HG02759 (cell line): Measurements from ENCODE around the gene HTR6.

Experiments
- ATAC-seq: cut with Tn5 transposase; IDR thresholded peaks from one replicate; pipeline ENCODE4 v1.9.1; 2021; ENCODE audit warnings: mild to moderate bottlenecking, moderate library complexity; ENCODE audit not compliant: unreplicated experiment

The HTR6 gene

GRCh38 chr1:19685994-19686393 lies 21.3 kb downstream of the HTR6 start:
- no peak for ATAC-seq

- ATAC-seq = no peak
Observed at GRCh38 chr1:19687414-19687813, 22.7 kb downstream of the HTR6 start.

GRCh38 chr1:19688041-19688842 lies 23.6 kb downstream of the HTR6 start:
- no peak for ATAC-seq

GRCh38 chr1:19689085-19689757 lies 24.5 kb downstream of the HTR6 start:
- ATAC-seq = no peak

- no peak for ATAC-seq
Observed at GRCh38 chr1:19689856-19690255, 25.2 kb downstream of the HTR6 start.

GRCh38 chr1:19690342-19690741 lies 25.7 kb downstream of the HTR6 start:
- no peak for ATAC-seq

DNA sequence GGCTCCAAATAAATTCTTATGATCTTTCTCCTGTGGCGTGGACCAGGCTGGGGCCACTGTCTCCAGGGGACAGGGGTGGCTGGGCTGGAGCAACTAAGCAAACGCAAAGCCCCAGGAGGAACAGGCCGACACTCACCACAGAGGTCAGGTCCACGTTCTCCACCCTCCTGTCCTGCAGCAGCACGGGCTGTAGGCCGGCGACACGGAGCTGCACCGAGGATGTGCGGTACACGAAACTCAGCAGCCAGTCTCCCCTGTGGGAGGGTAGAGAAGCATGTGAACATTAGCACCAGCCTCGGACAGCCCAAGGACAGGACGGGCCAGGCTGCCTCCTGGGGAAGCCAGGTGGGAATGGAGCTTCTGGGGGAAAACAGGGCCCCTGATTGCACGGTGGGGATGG lies 29.6 kb downstream of the HTR6 start:
- no peak for ATAC-seq

DNA sequence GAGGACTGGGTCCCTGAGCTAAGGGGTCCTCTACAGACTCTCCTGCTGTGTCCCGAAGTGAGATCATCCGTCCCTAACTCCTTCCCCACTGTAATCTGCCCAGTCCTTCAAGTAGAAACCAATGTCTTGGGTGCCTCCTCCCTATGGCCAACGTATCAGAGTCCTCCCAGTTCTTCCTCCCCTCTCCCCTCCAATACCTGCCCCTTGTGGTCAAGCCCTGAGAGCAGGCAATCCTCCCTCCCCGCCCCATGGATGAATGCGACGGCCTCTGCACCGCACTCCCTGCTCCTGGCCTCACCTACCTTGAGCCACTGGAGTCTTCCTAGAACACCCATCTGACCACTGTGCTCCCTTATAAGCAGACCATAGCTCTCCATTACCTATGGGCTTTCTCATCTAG lies 31.1 kb downstream of the HTR6 start:
- ATAC-seq = no peak

DNA sequence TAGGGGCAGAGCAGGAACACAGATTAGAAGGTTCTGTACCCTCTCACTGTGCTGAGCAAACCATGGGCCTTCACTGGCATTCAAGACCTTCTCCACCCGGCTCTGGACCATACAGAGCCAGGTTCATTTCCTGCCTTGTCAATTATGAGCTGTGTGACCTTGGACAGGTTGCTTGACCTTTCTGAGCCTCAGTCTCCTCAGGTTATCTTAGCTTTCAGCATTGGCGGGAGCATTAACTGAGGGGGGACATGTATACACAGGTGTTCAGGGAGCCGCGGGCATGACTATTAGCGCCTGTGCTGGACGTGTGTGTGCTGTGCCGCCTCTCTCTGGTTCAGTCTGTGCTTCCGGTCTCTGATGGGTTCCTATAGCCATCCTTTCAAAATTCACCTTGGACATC lies 32.1 kb downstream of the HTR6 start:
- no peak for ATAC-seq

GRCh38 chr1:19698181-19698580 lies 33.5 kb downstream of the HTR6 start:
- ATAC-seq = no peak

- no peak for ATAC-seq
Observed at GRCh38 chr1:19700079-19700777, 35.6 kb downstream of the HTR6 start.

- ATAC-seq = no peak
Observed at GRCh38 chr1:19703280-19703679, 38.6 kb downstream of the HTR6 start.

DNA sequence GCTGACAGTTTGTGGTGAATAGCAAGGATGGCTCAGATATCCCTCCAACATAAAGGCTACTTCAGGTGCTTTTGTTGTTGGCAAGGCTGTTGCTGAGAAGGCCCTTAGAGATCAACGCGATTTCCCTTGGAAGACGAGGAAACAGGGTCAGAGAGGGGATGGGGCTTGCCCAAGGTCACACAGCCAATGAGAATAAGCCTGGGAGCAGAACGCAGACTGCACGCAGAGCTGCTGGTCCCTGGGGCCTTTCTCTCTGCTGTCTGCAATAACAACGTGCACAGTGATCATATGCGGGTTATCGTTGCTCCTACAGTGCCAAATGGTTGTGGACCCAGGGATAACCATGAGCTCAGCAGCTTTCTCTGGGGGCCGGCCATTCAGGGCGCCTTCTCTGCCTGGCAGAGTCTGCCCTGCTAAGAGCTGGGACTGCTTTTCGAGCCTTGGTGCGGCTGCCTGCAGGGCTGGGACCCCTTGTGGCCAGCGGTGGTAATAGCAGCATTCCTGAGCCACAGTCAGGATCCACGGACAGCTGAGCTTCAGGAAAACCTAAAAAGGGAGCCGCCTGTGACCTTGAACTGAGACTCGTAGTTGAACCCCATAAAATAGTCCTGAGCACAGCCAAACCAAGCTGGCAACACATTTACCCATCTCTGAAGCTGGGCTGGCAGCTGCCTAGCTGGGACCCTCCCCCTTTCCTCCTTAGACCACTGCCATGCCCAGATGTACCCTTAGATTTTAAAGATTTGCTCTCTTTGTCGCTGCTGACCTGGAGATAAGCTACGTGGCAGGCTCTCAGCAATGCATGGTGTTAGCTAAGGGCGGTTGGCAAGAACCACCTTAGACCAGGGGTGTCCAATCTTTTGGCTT lies 39.8 kb downstream of the HTR6 start:
- ATAC-seq = no peak

DNA sequence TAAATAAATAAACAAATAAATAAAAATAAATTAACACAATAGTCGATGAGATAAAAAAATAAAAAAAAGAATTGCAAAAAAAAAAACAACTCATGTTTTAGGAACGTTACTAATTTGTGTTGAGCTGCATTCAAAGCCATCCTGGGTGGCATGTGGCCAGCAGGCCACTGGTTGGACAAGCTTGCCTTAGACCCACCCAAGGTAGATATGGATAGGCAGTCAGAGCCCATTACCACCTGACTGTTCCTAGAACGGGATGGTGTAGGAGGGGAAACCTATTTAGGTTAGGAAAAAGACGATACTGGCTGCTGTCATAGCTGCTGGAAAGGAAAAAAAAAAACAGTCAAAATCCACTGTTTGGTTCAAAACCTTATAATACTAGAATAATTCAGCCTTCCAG lies 40.8 kb downstream of the HTR6 start:
- ATAC-seq = no peak

DNA sequence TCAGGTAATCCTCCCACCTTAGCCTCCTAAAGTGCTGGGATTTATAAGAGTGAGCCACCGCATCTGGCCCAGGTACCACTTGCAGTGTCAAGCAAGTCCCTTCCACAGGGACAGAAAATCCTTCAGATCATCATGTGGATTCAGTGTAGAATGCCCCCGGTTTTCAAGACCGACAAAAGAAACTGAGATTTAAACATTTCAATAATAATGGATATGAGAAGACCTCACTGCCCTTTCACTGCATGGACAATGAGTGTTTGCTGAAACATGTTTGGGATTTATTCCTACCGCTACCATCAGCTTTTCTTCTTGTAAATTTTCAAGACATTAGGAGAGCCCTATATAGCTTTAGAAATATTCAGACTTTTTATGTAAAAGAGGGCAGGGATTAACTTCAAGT lies 41.5 kb downstream of the HTR6 start:
- ATAC-seq = no peak

DNA sequence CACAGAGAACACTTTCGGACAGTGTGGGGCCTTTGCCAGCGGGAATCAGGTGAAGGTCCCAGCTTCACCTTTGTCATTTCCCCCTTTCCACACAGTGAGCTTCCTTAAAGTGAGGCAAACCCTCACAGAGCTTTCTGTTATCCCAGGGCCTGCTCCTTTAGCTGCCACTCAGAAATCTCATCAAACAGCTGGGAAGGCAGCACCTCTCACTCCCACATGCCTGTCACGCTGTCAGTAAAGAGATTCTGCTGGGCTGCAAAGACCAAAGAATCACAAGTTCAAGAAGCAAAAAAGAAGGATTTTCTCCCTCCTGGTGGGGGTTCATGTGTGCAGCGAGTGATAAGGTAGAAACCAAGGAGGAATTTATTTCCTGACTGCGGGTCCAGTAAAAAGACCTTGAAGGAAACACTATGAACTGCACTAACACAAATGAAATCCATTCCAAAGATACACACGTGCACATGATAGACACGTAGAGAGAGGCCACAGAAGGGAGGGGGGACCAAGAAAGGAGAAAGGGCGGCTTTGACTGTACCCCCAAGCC lies 44.0 kb downstream of the HTR6 start:
- ATAC-seq = no peak

DNA sequence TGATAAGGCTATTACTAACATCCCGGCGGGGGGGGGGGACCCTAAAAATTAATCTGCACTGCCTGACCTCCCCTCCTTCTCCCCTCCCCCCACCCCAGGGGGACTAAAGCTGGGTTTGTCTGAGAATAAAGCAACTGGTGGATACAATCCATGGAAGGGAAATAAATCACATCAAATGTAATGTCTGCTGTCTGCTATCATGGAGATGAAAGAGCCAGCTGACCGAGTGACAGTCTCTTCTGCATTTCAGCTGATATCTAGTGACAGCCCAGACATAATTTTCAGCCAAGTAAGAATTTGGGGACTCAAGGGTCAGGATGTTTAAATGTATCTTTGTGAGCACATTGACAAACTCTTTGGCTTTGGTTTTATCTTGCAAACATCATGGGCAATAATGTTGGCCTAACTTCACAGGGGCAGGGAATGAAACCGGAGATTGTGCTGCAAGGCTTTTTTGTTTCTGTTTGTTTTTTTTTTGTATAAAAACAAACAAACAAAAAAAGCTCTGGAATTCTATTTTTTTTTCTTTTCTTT lies 44.7 kb downstream of the HTR6 start:
- ATAC-seq = no peak

GRCh38 chr1:19710825-19711611 lies 46.3 kb downstream of the HTR6 start:
- ATAC-seq = peak; percentile 50

DNA sequence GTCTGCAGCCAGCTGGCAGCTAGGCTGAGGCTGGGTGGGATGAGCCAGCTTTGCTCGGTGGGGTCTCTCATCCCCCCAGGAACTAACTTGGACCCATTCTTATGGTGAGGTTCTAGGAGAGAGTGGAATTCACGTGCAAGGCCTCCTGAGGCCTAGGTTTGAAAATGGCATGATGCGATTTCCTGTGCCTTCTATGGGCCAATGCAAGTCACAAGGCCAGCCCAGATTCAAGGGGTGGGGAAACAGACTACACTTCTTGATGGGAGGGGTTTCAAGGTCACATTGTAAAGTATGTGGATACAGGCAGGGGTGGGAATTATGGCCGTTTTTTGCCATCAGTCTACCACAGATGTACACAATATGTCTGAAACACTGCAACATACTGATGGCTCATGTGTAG lies 48.3 kb downstream of the HTR6 start:
- ATAC-seq = no peak
